Liver (tissue), 8 donors: Measurements from ENCODE around the gene CCR5AS.

Experiments used
- DNase-seq: peaks from one replicate; pipeline ENCODE4 v3.0.0-alpha.2; 2017; ENCODE audit warnings: low spot score
- H3K27ac ChIP-seq, 2 donors: one replicate each; pipeline ENCODE4 v1.7.0; 2013; ENCODE audit warnings: inconsistent platforms in 2 of 2, low read length in 2 of 2, control low read depth in 1 of 2, low read depth in 1 of 2, mild to moderate bottlenecking in 1 of 2
- H3K27me3 ChIP-seq, 4 donors: one replicate each; pipeline versions ENCODE4 v1.6.1 to v1.7.0; 2013; ENCODE audit warnings: low read length in 3 of 4, inconsistent platforms in 1 of 4, mild to moderate bottlenecking in 1 of 4, moderate library complexity in 1 of 4; ENCODE audit not compliant: control insufficient read depth in 4 of 4, insufficient read depth in 4 of 4
- H3K36me3 ChIP-seq, 4 donors: one replicate each; pipeline versions ENCODE4 v1.6.1 to v1.7.0; 2013; ENCODE audit warnings: low read length in 3 of 4, mild to moderate bottlenecking in 3 of 4, low read depth in 1 of 4, moderate library complexity in 1 of 4; ENCODE audit not compliant: control insufficient read depth in 4 of 4, insufficient read depth in 3 of 4
- H3K4me1 ChIP-seq, 4 donors: one replicate each; pipeline versions ENCODE4 v1.6.1 to v1.7.0; 2013; ENCODE audit warnings: low read length in 3 of 4, mild to moderate bottlenecking in 3 of 4, moderate library complexity in 1 of 4; ENCODE audit not compliant: control insufficient read depth in 4 of 4, insufficient read depth in 4 of 4
- H3K4me3 ChIP-seq, 3 donors: one replicate each; pipeline versions ENCODE4 v1.6.1 to v1.7.0; 2013; ENCODE audit warnings: low read length in 3 of 3, control low read depth in 1 of 3, low read depth in 1 of 3, mild to moderate bottlenecking in 1 of 3
- H3K9ac ChIP-seq, 2 donors: one replicate each; pipeline ENCODE4 v1.7.0; 2013; ENCODE audit warnings: low read length in 2 of 2, mild to moderate bottlenecking in 2 of 2, moderate library complexity in 2 of 2, control low read depth in 1 of 2, low read depth in 1 of 2
- H3K9me3 ChIP-seq, 4 donors: one replicate each; pipeline versions ENCODE4 v1.6.1 to v1.7.0; 2013; ENCODE audit warnings: low read length in 3 of 4; ENCODE audit not compliant: control insufficient read depth in 4 of 4
- ATF3 ChIP-seq: IDR thresholded peaks from 2 replicates; pipeline ENCODE4 v1.6.1; 2016; ENCODE audit warnings: antibody characterized with exemption
- CTCF ChIP-seq: fragments of 150-350 bp; IDR thresholded peaks from 2 replicates; pipeline ENCODE4 v1.5.1; 2017; ENCODE audit warnings: improper control_type of control experiment, low read depth, low read length; ENCODE audit not compliant: missing input control
- EGR1 ChIP-seq, 2 donors: IDR thresholded peaks; 2 replicates each; pipeline ENCODE4 v1.6.1; 2016 to 2018; ENCODE audit warnings: antibody characterized with exemption in 2 of 2, low read depth in 2 of 2
- FOXA2 ChIP-seq: IDR thresholded peaks from 2 replicates; pipeline ENCODE4 v1.6.1; 2016; ENCODE audit warnings: antibody characterized with exemption
- GABPA ChIP-seq, 2 donors: IDR thresholded peaks in 1 of 2; conservative IDR thresholded peaks in 1 of 2; 2 replicates each; pipeline ENCODE4 v1.6.1; 2016; ENCODE audit warnings: antibody characterized with exemption in 2 of 2, mild to moderate bottlenecking in 1 of 2, moderate library complexity in 1 of 2
- HNF4A ChIP-seq, 2 donors: conservative IDR thresholded peaks; 2 replicates each; pipeline ENCODE4 v1.6.1; 2016; ENCODE audit warnings: antibody characterized with exemption in 2 of 2, mild to moderate bottlenecking in 2 of 2
- HNF4G ChIP-seq: IDR thresholded peaks from 2 replicates; pipeline ENCODE4 v1.6.1; 2016; ENCODE audit warnings: antibody characterized with exemption
- JUND ChIP-seq, 2 donors: IDR thresholded peaks; 2 replicates each; pipeline ENCODE4 v1.6.1; 2016; ENCODE audit warnings: antibody characterized with exemption in 2 of 2
- MAX ChIP-seq: IDR thresholded peaks from 2 replicates; pipeline ENCODE4 v1.6.1; 2016; ENCODE audit warnings: antibody characterized with exemption
- NR2F2 ChIP-seq: IDR thresholded peaks from 2 replicates; pipeline ENCODE4 v1.6.1; 2016; ENCODE audit warnings: antibody characterized with exemption
- RAD21 ChIP-seq, 2 donors: IDR thresholded peaks; 2 replicates each; pipeline ENCODE4 v1.6.1; 2016; ENCODE audit warnings: antibody characterized with exemption in 2 of 2, mild to moderate bottlenecking in 2 of 2
- RXRA ChIP-seq, 2 donors: IDR thresholded peaks; 2 replicates each; pipeline ENCODE4 v1.6.1; 2017 to 2018; ENCODE audit warnings: antibody characterized with exemption in 2 of 2, mild to moderate bottlenecking in 1 of 2
- SP1 ChIP-seq: IDR thresholded peaks from 2 replicates; pipeline ENCODE4 v1.6.1; 2018; ENCODE audit warnings: antibody characterized with exemption, mild to moderate bottlenecking
- YY1 ChIP-seq: IDR thresholded peaks from 2 replicates; pipeline ENCODE4 v1.6.1; 2016; ENCODE audit warnings: antibody characterized with exemption, mild to moderate bottlenecking
- ZBTB33 ChIP-seq: IDR thresholded peaks from 2 replicates; pipeline ENCODE4 v1.6.1; 2016; ENCODE audit warnings: antibody characterized with exemption
- WGBS: extraction: QIAGEN DNeasy Blood & Tissue Kit; methylation state at CpG from one replicate; pipeline ENCODE4 v1.1.7; 2013; 5-methylcytosine and 5-hydroxymethylcytosine counted together
- TF ChIP-seq, protein P1 (sequence below): IDR thresholded peaks from 2 replicates; pipeline ENCODE4 v1.6.1; 2016; ENCODE audit warnings: antibody characterized with exemption, mild to moderate bottlenecking
- donor health status: healthy.
- donor health status: healthy.
- donor health status: healthy.
- donor health status: healthy.
- donor health status: healthy.

CCR5AS gene

GRCh38 chr3:46397111-46397510 is 9.8 kb downstream of the CCR5AS start (continued):
- TF ChIP-seq RXRA (IDR thresholded peaks at IDR 0.05): no peak

DNA sequence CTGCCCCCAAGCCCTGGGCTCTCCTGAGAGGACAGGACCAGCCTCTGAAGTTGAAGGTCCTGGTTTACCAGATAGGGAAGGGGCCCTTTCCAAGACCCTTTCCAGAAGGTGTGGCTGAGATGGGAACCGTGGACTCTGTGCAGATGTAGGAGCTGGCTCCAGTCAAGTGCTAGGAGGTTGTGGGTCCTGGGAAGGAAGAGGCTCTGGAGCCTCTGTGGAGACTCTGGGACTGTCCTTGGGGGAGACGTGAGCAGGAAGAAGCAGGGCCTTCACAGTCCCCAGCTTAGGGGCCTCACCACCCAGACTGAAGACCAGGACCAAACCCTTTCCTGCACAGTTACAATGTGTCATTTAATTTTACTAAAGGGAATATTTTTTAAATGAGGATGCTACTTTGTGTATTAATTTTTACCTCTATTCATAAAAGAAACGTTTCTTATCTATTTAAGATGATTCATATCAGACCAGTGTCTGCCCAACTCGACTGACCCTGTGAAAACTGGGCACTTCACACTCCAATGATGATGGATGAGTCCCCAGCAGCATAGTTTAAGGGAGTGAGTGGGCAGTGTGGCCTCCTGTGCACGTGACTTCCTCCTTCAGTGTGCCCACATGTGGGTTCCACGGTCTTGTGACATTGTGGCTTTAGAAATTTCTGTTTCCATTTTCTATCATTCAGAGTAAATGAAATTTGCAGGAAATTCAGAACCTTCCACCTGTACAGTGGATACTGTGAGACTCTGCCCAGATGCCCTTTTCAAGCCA is 10.9 kb downstream of the CCR5AS start:
- H3K27ac ChIP-seq: no peak overlapping the region
- no peak overlapping the region for H3K4me3 ChIP-seq
- no peaks in the 10 kb centered on the region for H3K27me3 ChIP-seq
- no peaks in the 10 kb centered on the region for H3K4me1 ChIP-seq
- DNase-seq: no peak
- WGBS: 70% methylated on average over 6 of the region's 6 CpGs
- TF ChIP-seq GABPA (IDR thresholded peaks at IDR 0.05 in 1 of 2, conservative IDR thresholded peaks at IDR 0.05 in 1 of 2): no peak
- no peak for TF ChIP-seq YY1
- TF ChIP-seq MAX: no peak
- TF ChIP-seq RAD21 (IDR thresholded peaks at IDR 0.05): no peak
- no peaks in the 10 kb centered on the region for H3K36me3 ChIP-seq
- H3K9ac ChIP-seq: no peak overlapping the region
- H3K9me3 ChIP-seq: no peaks in the 10 kb centered on the region

DNA sequence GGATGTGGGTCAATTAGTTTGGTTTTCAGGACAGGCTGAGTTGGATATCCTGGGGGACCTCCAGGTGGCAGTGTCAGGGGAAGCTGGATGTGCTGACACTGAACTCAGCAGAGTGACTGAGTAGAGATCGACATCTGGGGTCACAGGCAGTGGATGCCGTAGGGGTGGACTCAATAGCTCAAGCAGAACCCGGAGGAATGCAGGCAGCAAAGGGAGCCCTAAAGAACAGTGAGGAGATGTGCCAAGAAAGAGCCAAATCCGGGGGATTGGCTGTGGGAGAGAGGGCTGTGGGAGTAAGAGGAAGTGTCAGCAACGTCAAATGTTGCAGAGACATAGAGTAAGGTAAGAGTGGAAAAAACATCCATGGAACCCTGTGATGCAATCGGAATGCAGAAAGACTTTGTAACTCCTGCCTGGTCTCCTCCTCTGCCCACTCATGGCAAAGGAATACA is 11.6 kb downstream of the CCR5AS start:
- WGBS: 78% methylated on average over 6 of the region's 6 CpGs
- Histone ChIP-seq H3K36me3 (no peaks in the 10 kb centered on the region), H3K27ac (no peak overlapping the region), H3K27me3 (no peaks in the 10 kb centered on the region), H3K9ac (no peak overlapping the region), H3K4me3 (no peak overlapping the region), H3K9me3 (no peaks in the 10 kb centered on the region), H3K4me1 (no peaks in the 10 kb centered on the region)
- peak; percentile 42 for DNase-seq
- no peak for TF ChIP-seq ZBTB33
- TF ChIP-seq JUND (IDR thresholded peaks at IDR 0.05): no peak
- TF ChIP-seq HNF4G: no peak
- no peak for TF ChIP-seq ATF3
- TF ChIP-seq NR2F2: no peak
- TF ChIP-seq HNF4A (conservative IDR thresholded peaks at IDR 0.05): no peak
- no peak for TF ChIP-seq RXRA (IDR thresholded peaks at IDR 0.05)
- TF ChIP-seq FOXA2: no peak
- no peak for TF ChIP-seq RAD21 (IDR thresholded peaks at IDR 0.05)
- TF ChIP-seq, protein P1, sequence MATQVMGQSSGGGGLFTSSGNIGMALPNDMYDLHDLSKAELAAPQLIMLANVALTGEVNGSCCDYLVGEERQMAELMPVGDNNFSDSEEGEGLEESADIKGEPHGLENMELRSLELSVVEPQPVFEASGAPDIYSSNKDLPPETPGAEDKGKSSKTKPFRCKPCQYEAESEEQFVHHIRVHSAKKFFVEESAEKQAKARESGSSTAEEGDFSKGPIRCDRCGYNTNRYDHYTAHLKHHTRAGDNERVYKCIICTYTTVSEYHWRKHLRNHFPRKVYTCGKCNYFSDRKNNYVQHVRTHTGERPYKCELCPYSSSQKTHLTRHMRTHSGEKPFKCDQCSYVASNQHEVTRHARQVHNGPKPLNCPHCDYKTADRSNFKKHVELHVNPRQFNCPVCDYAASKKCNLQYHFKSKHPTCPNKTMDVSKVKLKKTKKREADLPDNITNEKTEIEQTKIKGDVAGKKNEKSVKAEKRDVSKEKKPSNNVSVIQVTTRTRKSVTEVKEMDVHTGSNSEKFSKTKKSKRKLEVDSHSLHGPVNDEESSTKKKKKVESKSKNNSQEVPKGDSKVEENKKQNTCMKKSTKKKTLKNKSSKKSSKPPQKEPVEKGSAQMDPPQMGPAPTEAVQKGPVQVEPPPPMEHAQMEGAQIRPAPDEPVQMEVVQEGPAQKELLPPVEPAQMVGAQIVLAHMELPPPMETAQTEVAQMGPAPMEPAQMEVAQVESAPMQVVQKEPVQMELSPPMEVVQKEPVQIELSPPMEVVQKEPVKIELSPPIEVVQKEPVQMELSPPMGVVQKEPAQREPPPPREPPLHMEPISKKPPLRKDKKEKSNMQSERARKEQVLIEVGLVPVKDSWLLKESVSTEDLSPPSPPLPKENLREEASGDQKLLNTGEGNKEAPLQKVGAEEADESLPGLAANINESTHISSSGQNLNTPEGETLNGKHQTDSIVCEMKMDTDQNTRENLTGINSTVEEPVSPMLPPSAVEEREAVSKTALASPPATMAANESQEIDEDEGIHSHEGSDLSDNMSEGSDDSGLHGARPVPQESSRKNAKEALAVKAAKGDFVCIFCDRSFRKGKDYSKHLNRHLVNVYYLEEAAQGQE: no peak
- TF ChIP-seq CTCF: no peak
- no peak for TF ChIP-seq SP1
- TF ChIP-seq EGR1 (IDR thresholded peaks at IDR 0.05; ENCODE audit: low read depth in 2 of 2): no peak
